GM18508 (cell line): Measurements from ENCODE around the gene ALAS1.

ENCODE experiments used
- ATAC-seq: cut with Tn5 transposase; IDR thresholded peaks from one replicate; pipeline ENCODE4 v1.9.1; 2021; ENCODE audit warnings: moderate number of reproducible peaks; ENCODE audit not compliant: insufficient read depth, unreplicated experiment

ALAS1 gene

GRCh38 chr3:52246264-52246620 lies 48.3 kb downstream of the ALAS1 start:
- ATAC-seq = no peak

GRCh38 chr3:52246728-52247408 lies 48.9 kb downstream of the ALAS1 start:
- no peak for ATAC-seq

- ATAC-seq = no peak
Measured at GRCh38 chr3:52247409-52248164, 49.6 kb downstream of the ALAS1 start.

GRCh38 chr3:52248165-52248541 lies 50.2 kb downstream of the ALAS1 start:
- ATAC-seq = no peak

GRCh38 chr3:52248816-52249547 lies 51.0 kb downstream of the ALAS1 start:
- no peak for ATAC-seq

- no peak for ATAC-seq
Measured at GRCh38 chr3:52249683-52250082, 51.7 kb downstream of the ALAS1 start.

- ATAC-seq = no peak
Measured at GRCh38 chr3:52250122-52250521, 52.2 kb downstream of the ALAS1 start.

GRCh38 chr3:52253314-52254304 lies 55.6 kb downstream of the ALAS1 start:
- ATAC-seq = peak; percentile 78

GRCh38 chr3:52254608-52255007 lies 56.6 kb downstream of the ALAS1 start:
- ATAC-seq = no peak

GRCh38 chr3:52256159-52256558 lies 58.2 kb downstream of the ALAS1 start:
- ATAC-seq = no peak

GRCh38 chr3:52256622-52257021 lies 58.7 kb downstream of the ALAS1 start:
- ATAC-seq = no peak

GRCh38 chr3:52257911-52258310 lies 60.0 kb downstream of the ALAS1 start:
- ATAC-seq = no peak

- no peak for ATAC-seq
Measured at GRCh38 chr3:52259035-52259434, 61.1 kb downstream of the ALAS1 start.

GRCh38 chr3:52259448-52259847 lies 61.5 kb downstream of the ALAS1 start:
- no peak for ATAC-seq

- ATAC-seq = no peak
Measured at GRCh38 chr3:52262447-52262846, 64.5 kb downstream of the ALAS1 start.
